Measurements from ENCODE around the gene KCTD2. TPM values are rescaled to one million over a fixed set of nuclear protein-coding genes. Genes with fewer than 3 reads are reported as not detected.

Gene KCTD2
- total RNA-seq, 4 donors from 2014 or later = 29.4 to 51.1 (median 41.8) TPM

- intact Hi-C loops (cut with DNase I; ENCODE audit: low total_unique reads) = loop anchor here (5.0 to 10.0 kb wide), 2 partner anchors 110 to 138 kb away; no protein-coding TSS in a partner anchor
- DNase-seq = no peak
- no peaks in the 10 kb centered on the region for H3K27me3 ChIP-seq
- no peak overlapping the region for H3K4me3 ChIP-seq
- in situ Hi-C loops (cut with MboI; ENCODE audit: low sequenced_read_pairs in 4 of 4) = no loop called here
- ATAC-seq = no peak
- H3K27ac ChIP-seq = no peak overlapping the region
- no peaks in the 10 kb centered on the region for H3K9me3 ChIP-seq
- TF ChIP-seq CTCF (IDR thresholded peaks at IDR 0.05 in 4 of 5, conservative IDR thresholded peaks at IDR 0.05 in 1 of 5) = no peak
- no peak for TF ChIP-seq POLR2A (IDR thresholded peaks at IDR 0.05)
- H3K36me3 ChIP-seq = peaks cover 0 to 47% of the 10 kb centered on the region in 2 donors
- peaks cover 12 to 14% of the 10 kb centered on the region in 2 donors for H3K4me1 ChIP-seq
Measured at GRCh38 chr17:75064460-75064859, 17.4 kb downstream of the KCTD2 start.

- TF ChIP-seq POLR2A (IDR thresholded peaks at IDR 0.05) (no peak), CTCF (IDR thresholded peaks at IDR 0.05 in 4 of 5, conservative IDR thresholded peaks at IDR 0.05 in 1 of 5) (no peak)
- Histone ChIP-seq H3K4me3 (no peak overlapping the region), H3K27ac (no peak overlapping the region), H3K4me1 (peaks cover 8 to 9% of the 10 kb centered on the region in 2 donors), H3K9me3 (no peaks in the 10 kb centered on the region), H3K27me3 (no peaks in the 10 kb centered on the region), H3K36me3 (peaks cover 0 to 47% of the 10 kb centered on the region in 2 donors)
- DNase-seq (no peak), ATAC-seq (no peak)
- in situ Hi-C loops (cut with MboI; ENCODE audit: low sequenced_read_pairs in 4 of 4) = no loop called here
- intact Hi-C loops (cut with DNase I; ENCODE audit: low total_unique reads) = loop anchor here (5.0 to 10.0 kb wide), 2 partner anchors 110 to 137 kb away; no protein-coding TSS in a partner anchor
Measured at GRCh38 chr17:75064867-75065561, 18.0 kb downstream of the KCTD2 start.

- H3K4me3 ChIP-seq = no peak overlapping the region
- DNase-seq (no peak), ATAC-seq (no peak)
- no peaks in the 10 kb centered on the region for H3K27me3 ChIP-seq
- peaks cover 2% of the 10 kb centered on the region in 2 donors for H3K4me1 ChIP-seq
- H3K36me3 ChIP-seq = peaks cover 0 to 47% of the 10 kb centered on the region in 2 donors
- intact Hi-C loops (cut with DNase I; ENCODE audit: low total_unique reads) = loop anchor here (10.0 kb wide), 1 partner anchor 109 kb away; no protein-coding TSS in a partner anchor
- H3K9me3 ChIP-seq = no peaks in the 10 kb centered on the region
- TF ChIP-seq POLR2A (IDR thresholded peaks at IDR 0.05) (no peak), CTCF (IDR thresholded peaks at IDR 0.05 in 4 of 5, conservative IDR thresholded peaks at IDR 0.05 in 1 of 5) (no peak)
- no peak overlapping the region for H3K27ac ChIP-seq
- in situ Hi-C loops (cut with MboI; ENCODE audit: low sequenced_read_pairs in 4 of 4) = no loop called here
Measured at GRCh38 chr17:75065562-75066151, 18.6 kb downstream of the KCTD2 start.

- in situ Hi-C loops (cut with MboI; ENCODE audit: low sequenced_read_pairs in 4 of 4) = no loop called here
- intact Hi-C loops (cut with DNase I; ENCODE audit: low total_unique reads) = loop anchor here (10.0 kb wide), 1 partner anchor 107 kb away; no protein-coding TSS in a partner anchor
- no peak for ATAC-seq
Measured at GRCh38 chr17:75067856-75068255, 20.8 kb downstream of the KCTD2 start.

More at GRCh38 chr17:75067856-75068255, 20.8 kb downstream of the KCTD2 start:
- no peak for TF ChIP-seq POLR2A (IDR thresholded peaks at IDR 0.05)
- TF ChIP-seq CTCF (IDR thresholded peaks at IDR 0.05 in 4 of 5, conservative IDR thresholded peaks at IDR 0.05 in 1 of 5) = no peak
- Histone ChIP-seq H3K27ac (no peak overlapping the region), H3K36me3 (peaks cover 0 to 25% of the 10 kb centered on the region in 2 donors), H3K9me3 (no peaks in the 10 kb centered on the region), H3K4me3 (no peak overlapping the region), H3K27me3 (no peaks in the 10 kb centered on the region), H3K4me1 (peaks cover 7% of the 10 kb centered on the region in 2 donors)
- no peak for DNase-seq
